HCT116 (cell line): ENCODE data around the gene AGAP2.

ENCODE experiments used
- EZH2 ChIP-seq: fragments of 200-600 bp; sonication (generic); IDR thresholded peaks from 2 replicates; pipeline ENCODE4 v1.6.1; 2017; ENCODE audit warnings: antibody characterized with exemption, mixed run types
- FOSL1 ChIP-seq: IDR thresholded peaks from 2 replicates; pipeline ENCODE4 v1.6.1; 2012; ENCODE audit warnings: low read depth
- POLR2A ChIP-seq: IDR thresholded peaks from 2 replicates; pipeline ENCODE4 v1.7.0; 2011; ENCODE audit warnings: borderline replicate concordance; ENCODE audit not compliant: insufficient read depth, insufficient read length; ENCODE audit errors: extremely low read depth
- POLR2AphosphoS5 ChIP-seq: IDR thresholded peaks from 2 replicates; pipeline ENCODE4 v1.6.1; 2011; ENCODE audit warnings: mild to moderate bottlenecking, low read depth, low read length, moderate library complexity
- RAD21 ChIP-seq: IDR thresholded peaks from 2 replicates; pipeline ENCODE4 v1.6.1; 2012; ENCODE audit warnings: low read depth, mild to moderate bottlenecking
- SIN3A ChIP-seq: IDR thresholded peaks from 2 replicates; pipeline ENCODE4 v1.6.1; 2012; ENCODE audit warnings: low read depth
- SP1 ChIP-seq: IDR thresholded peaks from 2 replicates; pipeline ENCODE4 v1.6.1; 2012; ENCODE audit warnings: low read depth
- SRF ChIP-seq: IDR thresholded peaks from 2 replicates; pipeline ENCODE4 v1.6.1; 2012; ENCODE audit warnings: low read depth
- ZNF274 ChIP-seq: fragments of 200-500 bp; sonication (Bioruptor generic); IDR thresholded peaks from 2 replicates; pipeline ENCODE4 v1.6.1; 2014; ENCODE audit warnings: mild to moderate bottlenecking, low read depth, low read length, inconsistent platforms
- TF ChIP-seq, protein P1 (sequence below): IDR thresholded peaks from 2 replicates; pipeline ENCODE4 v1.6.1; 2012
- TF ChIP-seq, protein P2 (sequence below), 3 experiments: fragments of 200-600 bp in 1 of 3; sonication (generic) in 1 of 3; IDR thresholded peaks in 2 of 3; conservative IDR thresholded peaks in 1 of 3; 2 replicates each; pipeline ENCODE4 v1.5.1; 2012 to 2017; ENCODE audit warnings: low read depth in 2 of 3, low read length in 2 of 3, antibody characterized with exemption in 1 of 3, borderline replicate concordance in 1 of 3, control low read depth in 1 of 3, mild to moderate bottlenecking in 1 of 3, mixed read lengths in 1 of 3, mixed run types in 1 of 3, moderate library complexity in 1 of 3; ENCODE audit not compliant: insufficient read depth in 1 of 3
- TF ChIP-seq, protein P3 (sequence below): IDR thresholded peaks from 2 replicates; pipeline ENCODE4 v1.6.1; 2012; ENCODE audit warnings: low read depth

DNA sequence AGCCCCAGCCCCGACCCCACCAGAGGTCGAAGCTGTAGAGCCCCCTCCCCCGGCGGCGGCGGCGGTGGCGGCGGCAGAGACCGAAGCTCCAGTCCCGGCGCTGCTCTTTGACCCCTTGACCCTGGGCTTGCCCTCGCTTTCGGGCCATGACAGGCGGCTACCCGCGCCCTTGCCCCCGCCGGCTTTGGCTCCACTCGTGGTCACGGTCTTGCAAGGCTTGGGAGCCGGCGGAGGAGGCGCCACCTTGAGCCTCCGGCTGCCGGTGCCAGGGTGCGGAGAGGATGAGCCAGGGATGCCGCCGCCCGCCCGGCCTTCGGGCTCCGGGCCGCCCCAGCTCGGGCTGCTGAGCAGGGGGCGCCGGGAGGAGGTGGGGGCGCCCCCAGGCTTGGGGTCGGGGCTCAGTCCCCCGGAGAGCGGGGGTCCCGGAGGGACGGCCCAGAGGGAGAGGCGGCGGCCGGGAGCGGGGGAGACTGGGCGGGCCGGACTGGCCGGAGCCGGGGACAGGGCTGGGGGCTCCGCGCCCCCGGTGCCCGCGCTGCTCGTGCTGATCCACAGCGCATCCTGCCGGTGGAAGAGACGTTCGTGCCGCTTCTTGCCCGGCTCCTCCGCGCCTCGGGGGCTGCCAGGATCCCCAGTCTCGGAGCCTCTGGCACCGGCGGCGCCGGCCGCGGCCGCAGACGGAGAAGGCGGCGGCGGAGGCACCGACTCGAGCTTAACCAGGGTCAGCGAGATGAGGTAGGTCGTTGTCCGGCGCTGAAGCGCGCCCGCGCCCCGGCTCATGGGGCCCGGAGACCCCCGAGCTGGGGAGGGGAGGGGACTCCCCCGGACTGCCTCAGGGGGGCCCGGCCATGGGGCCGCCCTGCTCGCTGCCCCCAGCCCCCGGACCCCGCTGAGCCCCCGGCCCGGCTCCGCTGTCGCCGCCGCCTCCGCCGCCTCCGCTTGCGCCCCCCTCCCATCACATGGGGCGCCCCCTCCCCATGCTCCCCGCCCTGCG, 778 bp downstream of the AGAP2 start:
- TF ChIP-seq POLR2A: no peak
- no peak for TF ChIP-seq ZNF274
- TF ChIP-seq, protein P1, sequence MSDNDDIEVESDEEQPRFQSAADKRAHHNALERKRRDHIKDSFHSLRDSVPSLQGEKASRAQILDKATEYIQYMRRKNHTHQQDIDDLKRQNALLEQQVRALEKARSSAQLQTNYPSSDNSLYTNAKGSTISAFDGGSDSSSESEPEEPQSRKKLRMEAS: no peak
- TF ChIP-seq, protein P2, sequence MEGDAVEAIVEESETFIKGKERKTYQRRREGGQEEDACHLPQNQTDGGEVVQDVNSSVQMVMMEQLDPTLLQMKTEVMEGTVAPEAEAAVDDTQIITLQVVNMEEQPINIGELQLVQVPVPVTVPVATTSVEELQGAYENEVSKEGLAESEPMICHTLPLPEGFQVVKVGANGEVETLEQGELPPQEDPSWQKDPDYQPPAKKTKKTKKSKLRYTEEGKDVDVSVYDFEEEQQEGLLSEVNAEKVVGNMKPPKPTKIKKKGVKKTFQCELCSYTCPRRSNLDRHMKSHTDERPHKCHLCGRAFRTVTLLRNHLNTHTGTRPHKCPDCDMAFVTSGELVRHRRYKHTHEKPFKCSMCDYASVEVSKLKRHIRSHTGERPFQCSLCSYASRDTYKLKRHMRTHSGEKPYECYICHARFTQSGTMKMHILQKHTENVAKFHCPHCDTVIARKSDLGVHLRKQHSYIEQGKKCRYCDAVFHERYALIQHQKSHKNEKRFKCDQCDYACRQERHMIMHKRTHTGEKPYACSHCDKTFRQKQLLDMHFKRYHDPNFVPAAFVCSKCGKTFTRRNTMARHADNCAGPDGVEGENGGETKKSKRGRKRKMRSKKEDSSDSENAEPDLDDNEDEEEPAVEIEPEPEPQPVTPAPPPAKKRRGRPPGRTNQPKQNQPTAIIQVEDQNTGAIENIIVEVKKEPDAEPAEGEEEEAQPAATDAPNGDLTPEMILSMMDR (IDR thresholded peaks at IDR 0.05 in 2 of 3, conservative IDR thresholded peaks at IDR 0.05 in 1 of 3; ENCODE audit: borderline replicate concordance in 1 of 3, insufficient read depth in 1 of 3, low read depth in 2 of 3, low read length in 2 of 3): no peak
- TF ChIP-seq, protein P3, sequence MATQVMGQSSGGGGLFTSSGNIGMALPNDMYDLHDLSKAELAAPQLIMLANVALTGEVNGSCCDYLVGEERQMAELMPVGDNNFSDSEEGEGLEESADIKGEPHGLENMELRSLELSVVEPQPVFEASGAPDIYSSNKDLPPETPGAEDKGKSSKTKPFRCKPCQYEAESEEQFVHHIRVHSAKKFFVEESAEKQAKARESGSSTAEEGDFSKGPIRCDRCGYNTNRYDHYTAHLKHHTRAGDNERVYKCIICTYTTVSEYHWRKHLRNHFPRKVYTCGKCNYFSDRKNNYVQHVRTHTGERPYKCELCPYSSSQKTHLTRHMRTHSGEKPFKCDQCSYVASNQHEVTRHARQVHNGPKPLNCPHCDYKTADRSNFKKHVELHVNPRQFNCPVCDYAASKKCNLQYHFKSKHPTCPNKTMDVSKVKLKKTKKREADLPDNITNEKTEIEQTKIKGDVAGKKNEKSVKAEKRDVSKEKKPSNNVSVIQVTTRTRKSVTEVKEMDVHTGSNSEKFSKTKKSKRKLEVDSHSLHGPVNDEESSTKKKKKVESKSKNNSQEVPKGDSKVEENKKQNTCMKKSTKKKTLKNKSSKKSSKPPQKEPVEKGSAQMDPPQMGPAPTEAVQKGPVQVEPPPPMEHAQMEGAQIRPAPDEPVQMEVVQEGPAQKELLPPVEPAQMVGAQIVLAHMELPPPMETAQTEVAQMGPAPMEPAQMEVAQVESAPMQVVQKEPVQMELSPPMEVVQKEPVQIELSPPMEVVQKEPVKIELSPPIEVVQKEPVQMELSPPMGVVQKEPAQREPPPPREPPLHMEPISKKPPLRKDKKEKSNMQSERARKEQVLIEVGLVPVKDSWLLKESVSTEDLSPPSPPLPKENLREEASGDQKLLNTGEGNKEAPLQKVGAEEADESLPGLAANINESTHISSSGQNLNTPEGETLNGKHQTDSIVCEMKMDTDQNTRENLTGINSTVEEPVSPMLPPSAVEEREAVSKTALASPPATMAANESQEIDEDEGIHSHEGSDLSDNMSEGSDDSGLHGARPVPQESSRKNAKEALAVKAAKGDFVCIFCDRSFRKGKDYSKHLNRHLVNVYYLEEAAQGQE: no peak
- TF ChIP-seq FOSL1: no peak
- TF ChIP-seq POLR2AphosphoS5: no peak
- TF ChIP-seq EZH2: no peak
- TF ChIP-seq RAD21: no peak
- no peak for TF ChIP-seq SIN3A
- TF ChIP-seq SP1: no peak
- no peak for TF ChIP-seq SRF
